ENCODE measurements around the gene VPS16. TPM values are rescaled to one million over a fixed set of nuclear protein-coding genes. Genes with fewer than 3 reads are reported as not detected.

The VPS16 gene
- polyA plus RNA-seq, 4 donors: 35.7 to 45.0 (median 40.9) TPM

- DNase-seq (ENCODE audit: low read depth in 4 of 4, low spot score in 2 of 4): no peak
These were observed 26.7 kb downstream of the VPS16 start for GRCh38 chr20:2867081-2867864.

GRCh38 chr20:2869381-2869780, 28.8 kb downstream of the VPS16 start:
- no peak for DNase-seq (ENCODE audit: low read depth in 4 of 4, low spot score in 2 of 4)

GRCh38 chr20:2871111-2871465, 30.5 kb downstream of the VPS16 start:
- DNase-seq (ENCODE audit: low read depth in 4 of 4, low spot score in 2 of 4): no peak

GRCh38 chr20:2871661-2872458, 31.3 kb downstream of the VPS16 start:
- no peak for DNase-seq (ENCODE audit: low read depth in 4 of 4, low spot score in 2 of 4)

GRCh38 chr20:2872459-2873009, 32.0 kb downstream of the VPS16 start:
- DNase-seq (ENCODE audit: low read depth in 4 of 4, low spot score in 2 of 4): no peak

GRCh38 chr20:2873010-2873746, 32.6 kb downstream of the VPS16 start, which contains the start of gene PTPRA:
TSS of gene PTPRA (plus strand) at chr20:2873481. CDS start at chr20:2964278, 90,797 bp downstream.
- DNase-seq (ENCODE audit: low read depth in 4 of 4, low spot score in 2 of 4): peak; percentile 65 to 90 (median 78)

- peak in 1 of 4 donors; percentile 36 for DNase-seq (ENCODE audit: low read depth in 4 of 4, low spot score in 2 of 4)
These were observed 33.1 kb downstream of the VPS16 start for GRCh38 chr20:2873747-2874041.

- no peak for DNase-seq (ENCODE audit: low read depth in 4 of 4, low spot score in 2 of 4)
These were observed 33.9 kb downstream of the VPS16 start for GRCh38 chr20:2874456-2874855.

GRCh38 chr20:2875690-2876203, 35.2 kb downstream of the VPS16 start:
- DNase-seq (ENCODE audit: low read depth in 4 of 4, low spot score in 2 of 4): no peak

- DNase-seq (ENCODE audit: low read depth in 4 of 4, low spot score in 2 of 4): no peak
These were observed 38.0 kb downstream of the VPS16 start for GRCh38 chr20:2878515-2878914.

- no peak for DNase-seq (ENCODE audit: low read depth in 4 of 4, low spot score in 2 of 4)
These were observed 38.6 kb downstream of the VPS16 start for GRCh38 chr20:2879146-2879545.

- DNase-seq (ENCODE audit: low read depth in 4 of 4, low spot score in 2 of 4): no peak
These were observed 40.1 kb downstream of the VPS16 start for GRCh38 chr20:2880650-2881049.

GRCh38 chr20:2883726-2884637, 43.4 kb downstream of the VPS16 start:
- no peak for DNase-seq (ENCODE audit: low read depth in 4 of 4, low spot score in 2 of 4)

- DNase-seq (ENCODE audit: low read depth in 4 of 4, low spot score in 2 of 4): no peak
These were observed 47.2 kb downstream of the VPS16 start for GRCh38 chr20:2887715-2888114.

GRCh38 chr20:2888224-2888955, 47.8 kb downstream of the VPS16 start:
- no peak for DNase-seq (ENCODE audit: low read depth in 4 of 4, low spot score in 2 of 4)

GRCh38 chr20:2889209-2889608, 48.7 kb downstream of the VPS16 start:
- DNase-seq (ENCODE audit: low read depth in 4 of 4, low spot score in 2 of 4): no peak

GRCh38 chr20:2889797-2890196, 49.3 kb downstream of the VPS16 start:
- no peak for DNase-seq (ENCODE audit: low read depth in 4 of 4, low spot score in 2 of 4)

GRCh38 chr20:2890742-2891141, 50.2 kb downstream of the VPS16 start:
- DNase-seq (ENCODE audit: low read depth in 4 of 4, low spot score in 2 of 4): no peak

- DNase-seq (ENCODE audit: low read depth in 4 of 4, low spot score in 2 of 4): no peak
These were observed 50.8 kb downstream of the VPS16 start for GRCh38 chr20:2891343-2891742.
